Omental fat pad (tissue), 4 donors: ENCODE data around the gene GNB1. TPM values are rescaled to one million over a fixed set of nuclear protein-coding genes. Genes with fewer than 3 reads are reported as not detected.
A peak's percentile ranks its signal among the peaks of the same experiment; 100 is the strongest.
"Not testable (repeated sequence)": the region's sequence is repeated elsewhere in the genome, so short reads cannot be mapped to it uniquely, and the experiment has no call there.

Experiments used
- ATAC-seq: fragments of 150-250 bp; one replicate; pipeline ENCODE4 v1.9.1; 2016; ENCODE audit warnings: mild to moderate bottlenecking, moderate library complexity; ENCODE audit not compliant: low FRiP score
- DNase-seq: peaks from one replicate; pipeline ENCODE4 v3.0.0-alpha.2; 2019; ENCODE audit warnings: low spot score
- total RNA-seq, 4 donors: library from RNA; depleted of rRNA; stranded (reverse); fragments of >200 nt; gene quantifications; one replicate each; pipeline ENCODE4 v1.1.0, GENCODE V29; 2016
- TF ChIP-seq, protein P1 (sequence below), 3 donors: fragments of 450-650 bp; IDR thresholded peaks; one replicate each; pipeline ENCODE4 v1.5.1; 2016 to 2017; ENCODE audit warnings: antibody characterized with exemption in 3 of 3, mild to moderate bottlenecking in 3 of 3, moderate library complexity in 2 of 3

Gene GNB1
- total RNA-seq, 4 donors from 2014 or later, result 104 to 175 (median 152) TPM

DNA sequence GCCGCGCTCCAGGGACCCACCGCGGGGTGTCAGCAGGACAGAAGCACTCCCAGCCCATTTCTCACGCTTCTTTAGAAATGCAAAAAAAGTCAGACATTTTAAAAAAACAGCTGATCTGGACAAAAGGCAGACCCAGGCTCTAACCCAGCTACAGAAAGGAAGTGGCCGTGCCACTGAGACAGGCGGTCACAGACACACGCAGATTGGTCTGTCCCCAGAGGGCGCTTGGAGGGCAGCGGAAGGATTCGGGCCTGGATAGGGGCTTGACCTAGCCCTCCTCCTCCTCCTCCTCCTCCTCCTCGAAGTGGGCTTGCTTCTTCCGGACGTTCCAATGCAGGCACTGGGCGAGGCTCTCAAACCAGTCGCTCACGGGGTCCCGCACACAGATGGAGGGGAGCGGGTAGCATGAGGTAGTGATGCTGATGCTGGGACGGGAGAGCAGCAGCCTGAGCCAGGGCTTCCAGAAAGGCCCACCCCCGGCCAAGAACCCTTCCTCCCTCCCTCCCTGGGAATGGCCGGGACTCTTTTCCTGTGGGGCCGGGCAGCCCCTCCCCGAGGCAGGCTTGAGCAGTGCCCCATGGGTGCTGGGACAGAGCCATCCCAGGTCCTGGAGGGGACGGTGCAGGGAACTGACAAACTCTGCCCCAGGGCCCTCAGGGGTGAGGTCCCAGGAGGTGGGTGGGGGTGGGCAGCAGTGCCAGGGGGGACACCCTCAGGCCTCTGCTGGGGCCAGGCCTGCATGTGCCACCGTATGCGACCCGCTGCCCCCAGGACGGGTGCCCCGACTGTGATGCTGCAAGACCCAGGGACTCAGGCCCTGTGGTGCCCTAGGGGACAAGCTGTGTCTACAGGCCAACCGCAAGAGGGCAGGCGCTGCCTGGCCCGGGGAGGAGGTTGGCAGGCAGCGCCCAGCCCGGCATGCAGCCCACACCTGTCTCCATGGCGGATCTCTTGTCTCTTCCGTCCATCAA, 138.0 kb downstream of the GNB1 start:
- DNase-seq (no peak), ATAC-seq (no peak)
- TF ChIP-seq, protein P1, sequence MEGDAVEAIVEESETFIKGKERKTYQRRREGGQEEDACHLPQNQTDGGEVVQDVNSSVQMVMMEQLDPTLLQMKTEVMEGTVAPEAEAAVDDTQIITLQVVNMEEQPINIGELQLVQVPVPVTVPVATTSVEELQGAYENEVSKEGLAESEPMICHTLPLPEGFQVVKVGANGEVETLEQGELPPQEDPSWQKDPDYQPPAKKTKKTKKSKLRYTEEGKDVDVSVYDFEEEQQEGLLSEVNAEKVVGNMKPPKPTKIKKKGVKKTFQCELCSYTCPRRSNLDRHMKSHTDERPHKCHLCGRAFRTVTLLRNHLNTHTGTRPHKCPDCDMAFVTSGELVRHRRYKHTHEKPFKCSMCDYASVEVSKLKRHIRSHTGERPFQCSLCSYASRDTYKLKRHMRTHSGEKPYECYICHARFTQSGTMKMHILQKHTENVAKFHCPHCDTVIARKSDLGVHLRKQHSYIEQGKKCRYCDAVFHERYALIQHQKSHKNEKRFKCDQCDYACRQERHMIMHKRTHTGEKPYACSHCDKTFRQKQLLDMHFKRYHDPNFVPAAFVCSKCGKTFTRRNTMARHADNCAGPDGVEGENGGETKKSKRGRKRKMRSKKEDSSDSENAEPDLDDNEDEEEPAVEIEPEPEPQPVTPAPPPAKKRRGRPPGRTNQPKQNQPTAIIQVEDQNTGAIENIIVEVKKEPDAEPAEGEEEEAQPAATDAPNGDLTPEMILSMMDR (IDR thresholded peaks at IDR 0.05), result no peak

DNA sequence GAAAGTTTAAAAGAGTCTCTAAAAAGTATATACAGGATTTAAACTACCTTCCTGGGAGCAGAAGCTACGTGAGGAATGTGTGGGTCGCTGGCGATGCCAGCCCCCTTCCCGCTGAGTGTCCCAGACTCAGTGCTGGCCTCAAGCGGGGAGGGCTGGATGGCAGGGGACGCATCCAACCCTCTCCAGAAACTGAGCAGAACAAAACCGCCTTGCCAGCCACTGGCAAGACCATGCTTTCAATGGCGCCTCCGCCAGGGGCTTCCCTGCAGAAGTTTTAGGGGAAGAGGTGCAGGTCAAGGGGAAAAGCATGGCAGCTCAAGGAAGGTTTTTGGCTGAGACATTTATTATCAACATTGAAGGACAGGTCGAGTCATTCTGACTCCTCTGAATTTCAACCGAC, 138.7 kb downstream of the GNB1 start:
- ATAC-seq (no peak), DNase-seq (no peak)
- TF ChIP-seq, protein P1 (IDR thresholded peaks at IDR 0.05), result no peak

DNA sequence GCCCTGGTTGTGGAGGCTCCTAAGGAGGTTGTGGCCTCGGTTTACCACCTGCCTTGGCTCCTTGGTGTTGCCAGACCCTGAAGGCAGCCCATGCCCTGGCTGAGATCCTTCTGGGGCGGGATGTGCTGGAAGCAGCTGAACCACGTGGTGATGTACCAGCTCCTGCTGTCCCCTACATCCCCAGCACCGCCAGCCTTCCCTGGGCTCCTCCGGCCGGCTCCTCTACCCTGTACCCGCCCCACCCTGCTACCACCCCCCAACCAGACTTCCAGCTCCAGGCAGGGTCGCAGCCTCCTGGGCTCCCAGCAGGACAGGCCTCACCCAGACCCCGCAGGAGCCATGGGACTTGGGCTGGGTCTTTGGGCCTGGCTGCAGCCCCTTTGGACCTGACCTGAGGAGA, 140.9 kb downstream of the GNB1 start:
- not testable (repeated sequence) for DNase-seq, ATAC-seq

DNA sequence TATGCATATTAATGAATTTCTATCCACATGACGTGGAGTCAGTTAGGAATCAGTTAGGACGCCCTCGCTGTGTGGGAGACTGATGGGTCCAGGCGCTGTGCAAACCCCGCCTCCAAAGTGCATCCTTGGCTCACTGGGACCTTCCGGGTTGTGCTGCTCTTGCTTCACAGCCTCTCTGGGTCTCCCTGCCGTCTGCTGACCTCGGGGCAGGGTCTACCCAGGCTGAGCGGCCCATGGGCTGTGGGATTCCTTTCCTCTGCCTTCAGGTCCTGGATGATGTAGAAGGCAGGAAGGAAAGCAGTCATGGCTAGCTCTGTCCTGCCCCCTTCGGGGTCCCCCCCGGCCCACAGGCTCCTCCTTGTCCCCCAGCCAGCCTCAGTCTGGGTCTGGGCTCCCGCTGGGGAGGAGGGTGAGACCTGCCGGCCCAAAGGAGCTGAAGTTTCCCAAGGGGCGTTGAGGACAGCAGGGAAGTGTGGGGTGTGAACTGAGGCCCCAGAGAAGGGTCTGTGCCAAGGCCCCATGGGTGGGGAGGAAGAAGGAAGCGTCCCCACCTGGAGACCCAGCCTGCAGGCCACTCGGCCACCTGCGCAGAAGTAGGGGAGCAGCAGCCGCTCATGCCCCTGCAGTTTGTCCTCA, 142.1 kb downstream of the GNB1 start:
- TF ChIP-seq, protein P1 (IDR thresholded peaks at IDR 0.05), result no peak
- no peak for DNase-seq
- no peak for ATAC-seq

DNA sequence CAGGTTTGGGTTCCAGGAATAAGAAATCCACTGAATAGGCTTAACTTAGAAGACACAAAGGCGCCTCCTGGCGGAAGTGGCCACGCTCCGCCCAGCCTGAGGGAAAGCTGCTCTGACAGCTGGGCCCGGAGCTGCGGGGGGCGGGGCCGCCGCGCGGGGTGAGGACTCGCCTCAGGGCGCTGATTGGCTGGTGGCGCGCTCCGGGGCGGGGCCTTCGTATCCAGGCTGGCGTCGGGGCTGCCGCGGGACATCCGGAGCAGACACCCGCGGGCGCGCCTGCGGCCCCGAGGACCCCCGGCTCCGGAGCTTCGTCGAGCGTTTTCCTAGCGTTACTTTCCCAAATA, 144.3 kb downstream of the GNB1 start:
- not testable (repeated sequence) for DNase-seq
- ATAC-seq, result peak; percentile 93

DNA sequence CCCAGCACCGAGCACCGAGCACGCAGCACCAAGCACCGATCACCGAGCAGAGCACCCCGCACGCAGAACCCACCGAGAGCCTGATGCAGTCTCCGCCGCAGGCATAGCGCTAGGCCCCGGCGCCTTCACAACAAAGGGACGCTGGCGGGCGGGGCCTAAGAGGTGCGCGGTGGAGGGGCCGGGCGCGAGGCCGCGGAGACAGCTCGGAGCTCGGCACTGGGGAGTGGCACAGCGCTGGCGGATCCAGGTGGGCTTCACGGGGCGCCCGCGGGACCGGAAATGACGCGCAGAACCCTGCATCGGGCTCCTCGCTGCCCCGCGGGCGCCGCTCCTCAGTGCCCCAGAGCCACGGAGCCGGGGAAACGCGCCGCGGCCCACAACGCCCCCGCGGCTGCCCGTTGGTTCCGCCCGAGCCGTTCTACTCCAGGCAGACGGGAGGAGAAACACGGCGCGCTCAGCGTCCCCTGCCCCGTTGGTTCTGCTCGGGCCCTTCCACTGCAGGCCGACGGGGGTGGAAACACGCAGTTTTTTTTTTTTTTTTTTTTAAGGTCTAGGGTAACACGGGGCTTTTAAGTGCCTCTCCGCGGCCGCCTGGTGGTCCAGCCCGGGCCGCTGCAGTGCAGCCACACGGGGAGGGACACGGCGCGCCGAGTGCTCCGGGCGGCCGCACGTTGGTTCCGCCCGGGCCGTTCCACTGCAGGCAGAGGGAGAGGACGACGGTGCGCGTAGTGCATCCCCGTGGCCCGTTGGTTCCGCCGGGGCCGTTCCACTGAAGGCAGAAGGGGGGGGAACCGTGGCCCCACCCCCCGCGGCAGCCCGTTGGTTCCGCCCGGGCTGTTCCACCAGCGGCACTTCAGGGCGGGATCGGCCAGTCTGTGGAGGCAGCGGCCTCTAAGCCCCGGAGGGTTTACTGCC, 145.0 kb downstream of the GNB1 start:
- peak; percentile 98 for ATAC-seq
- not testable (repeated sequence) for DNase-seq

DNA sequence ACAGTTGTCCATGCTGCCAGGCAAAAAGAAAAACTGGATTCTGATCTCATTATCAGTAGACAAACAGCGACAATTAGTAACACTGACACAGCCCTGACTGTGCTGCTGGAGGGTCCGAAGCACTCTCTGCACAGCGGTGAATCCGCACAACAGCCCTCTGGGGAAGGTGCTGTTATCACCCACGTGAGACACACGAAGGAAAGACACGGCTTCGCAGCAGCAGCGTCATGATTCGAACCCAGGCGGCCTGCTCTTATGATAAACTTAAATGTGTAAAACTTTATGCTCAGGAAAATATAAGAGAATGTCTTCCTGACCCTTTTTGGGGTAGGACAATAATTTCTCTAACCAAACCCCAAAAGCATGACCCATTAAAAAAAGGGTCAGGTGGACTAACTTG, 148.4 kb downstream of the GNB1 start:
- not testable (repeated sequence) for ATAC-seq, DNase-seq

DNA sequence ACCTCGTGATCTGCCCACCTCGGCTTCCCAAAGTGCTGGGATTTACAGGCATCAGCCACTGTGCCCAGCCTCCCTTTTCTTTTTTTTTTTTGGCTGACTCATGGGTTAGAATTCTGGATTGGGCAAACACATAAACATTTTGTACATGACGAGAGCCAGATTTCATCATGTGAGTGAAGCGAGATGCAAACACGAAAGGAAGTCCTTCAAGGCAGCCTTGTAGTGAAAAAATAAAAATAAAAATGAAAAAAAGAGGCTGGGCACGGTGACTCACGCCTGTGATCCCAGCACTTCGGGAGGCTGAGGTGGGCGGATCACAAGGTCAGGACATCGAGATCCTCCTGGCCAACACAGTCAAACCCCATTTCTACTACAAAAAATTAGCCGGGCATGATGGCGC, 149.9 kb downstream of the GNB1 start:
- ATAC-seq, result peak; percentile 24
- not testable (repeated sequence) for DNase-seq

DNA sequence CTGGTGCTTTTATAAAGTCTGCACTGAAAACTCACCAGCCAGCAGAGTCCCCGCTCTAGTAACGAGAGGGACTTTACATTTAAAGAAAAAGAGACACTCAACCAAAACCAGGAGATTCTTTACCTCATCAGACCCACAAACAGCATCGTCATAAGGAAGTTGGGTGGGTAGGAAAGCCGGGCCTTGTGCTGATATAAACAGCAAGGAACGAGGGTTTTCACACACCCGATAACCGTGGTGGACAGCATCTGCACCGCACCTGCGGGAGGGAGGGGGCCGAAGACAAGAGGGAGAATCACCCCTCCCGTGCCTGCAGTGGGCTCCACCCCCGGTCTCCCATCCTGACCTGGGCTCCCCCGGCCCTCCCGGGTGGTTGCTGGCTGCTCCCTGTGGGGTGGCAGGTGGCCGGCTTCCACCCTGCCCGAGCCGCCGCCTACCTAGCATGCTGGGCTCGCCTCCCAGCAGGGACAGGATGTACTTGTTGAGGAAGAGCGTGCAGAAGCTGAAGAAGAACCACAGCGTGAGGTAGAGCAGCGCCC, 152.0 kb downstream of the GNB1 start:
- not testable (repeated sequence) for DNase-seq, ATAC-seq

DNA sequence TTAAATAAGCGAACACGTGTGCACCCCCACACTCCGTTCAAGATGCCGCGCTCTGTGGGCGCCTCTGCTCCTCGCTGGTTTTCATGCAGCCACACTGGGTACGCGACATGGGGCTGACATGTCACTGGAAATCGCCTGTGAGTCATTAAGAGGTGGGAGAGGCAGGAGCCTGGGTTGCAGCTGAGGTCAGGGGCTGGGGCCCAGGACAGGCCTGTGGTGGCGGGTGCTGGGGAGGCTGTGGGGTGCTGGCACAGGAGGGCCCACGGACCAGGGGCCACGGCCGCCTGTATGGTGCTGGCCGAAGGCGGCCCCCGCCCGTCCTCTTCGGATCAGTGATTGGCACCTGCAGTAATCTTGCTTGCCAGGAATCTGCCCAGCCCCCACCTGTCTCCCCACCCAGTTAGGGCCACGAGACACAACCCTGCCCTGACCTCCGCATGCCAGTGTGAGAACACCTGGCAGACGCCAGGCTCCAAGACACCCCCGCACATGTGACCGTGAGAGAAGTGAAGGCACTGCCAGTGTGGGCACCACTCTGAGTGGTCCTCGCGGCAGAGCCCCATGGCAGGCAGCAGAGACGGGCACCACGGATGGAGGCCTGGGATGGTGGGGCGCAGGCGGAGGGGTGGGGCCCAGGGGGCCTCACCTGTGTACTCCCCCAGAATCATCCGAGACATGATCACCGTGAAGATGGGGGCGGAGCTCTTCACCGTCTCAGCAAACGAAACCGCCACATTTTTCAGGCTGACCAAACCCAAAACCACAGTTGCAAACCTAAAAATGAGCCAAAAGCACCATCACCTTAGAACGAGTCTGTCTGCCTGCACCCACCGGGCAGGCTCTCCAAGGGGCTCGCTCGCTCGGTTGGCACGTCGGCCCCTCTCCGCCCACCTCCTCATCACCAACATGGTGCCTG, 153.0 kb downstream of the GNB1 start:
- not testable (repeated sequence) for ATAC-seq, DNase-seq
